ENCODE data around the gene LCN10. TPM values are rescaled to one million over a fixed set of nuclear protein-coding genes. Genes with fewer than 3 reads are reported as not detected.

LCN10 gene
- total RNA-seq, 4 donors from 2014 or later = 7.0 to 12.6 (median 9.8) TPM

GRCh38 chr9:136723362-136723976, 19.3 kb downstream of the LCN10 start:
- TF ChIP-seq CTCF (IDR thresholded peaks at IDR 0.05) (no peak), POLR2AphosphoS5 (IDR thresholded peaks at IDR 0.05) (no peak), EP300 (IDR thresholded peaks at IDR 0.05) (no peak), POLR2A (IDR thresholded peaks at IDR 0.05; ENCODE audit: low read depth) (no peak)
- Histone ChIP-seq H3K27me3 (no peaks in the 10 kb centered on the region), H3K9me3 (no peaks in the 10 kb centered on the region), H3K36me3 (peaks cover 34 to 59% (median 55%) of the 10 kb centered on the region in 4 donors), H3K4me3 (no peak overlapping the region), H3K4me1 (peaks cover 70 to 89% (median 81%) of the 10 kb centered on the region in 4 donors), H3K27ac (replicated peaks in 1 of 4) (no peak overlapping the region)
- DNase-seq (ENCODE audit: extremely low spot score) = no peak
- intact Hi-C loops (cut with DNase I) = no loop called here
- WGBS = 83% methylated on average over 6 of the region's 32 CpGs

- H3K27me3 ChIP-seq = no peaks in the 10 kb centered on the region
- WGBS = no CpG with 5 or more reads among the region's 24 CpGs
- no peak for DNase-seq (ENCODE audit: extremely low spot score)
- peaks cover 70 to 86% (median 80%) of the 10 kb centered on the region in 4 donors for H3K4me1 ChIP-seq
- H3K36me3 ChIP-seq = peaks cover 34 to 59% (median 55%) of the 10 kb centered on the region in 4 donors
- no peak overlapping the region for H3K27ac ChIP-seq (replicated peaks in 1 of 4)
- H3K9me3 ChIP-seq = no peaks in the 10 kb centered on the region
- TF ChIP-seq EP300 (IDR thresholded peaks at IDR 0.05) (no peak), POLR2A (IDR thresholded peaks at IDR 0.05; ENCODE audit: low read depth) (no peak), CTCF (IDR thresholded peaks at IDR 0.05) (no peak), POLR2AphosphoS5 (IDR thresholded peaks at IDR 0.05) (no peak)
- intact Hi-C loops (cut with DNase I) = no loop called here
- H3K4me3 ChIP-seq = no peak overlapping the region
These were observed 19.8 kb downstream of the LCN10 start for GRCh38 chr9:136722969-136723356.

GRCh38 chr9:136722093-136722968, 20.4 kb downstream of the LCN10 start:
- Histone ChIP-seq H3K27ac (replicated peaks in 1 of 4) (peak overlapping the region in 3 of 4 donors; percentile 45 to 71 (median 54)), H3K9me3 (no peaks in the 10 kb centered on the region), H3K27me3 (no peaks in the 10 kb centered on the region), H3K4me3 (no peak overlapping the region), H3K4me1 (peaks cover 69 to 85% (median 79%) of the 10 kb centered on the region in 4 donors), H3K36me3 (peaks cover 34 to 59% (median 55%) of the 10 kb centered on the region in 4 donors)
- intact Hi-C loops (cut with DNase I) = no loop called here
- 71% methylated on average over 11 of the region's 31 CpGs for WGBS
- no peak for DNase-seq (ENCODE audit: extremely low spot score)
- TF ChIP-seq POLR2A (IDR thresholded peaks at IDR 0.05; ENCODE audit: low read depth) (no peak), CTCF (IDR thresholded peaks at IDR 0.05) (no peak), POLR2AphosphoS5 (IDR thresholded peaks at IDR 0.05) (no peak), EP300 (IDR thresholded peaks at IDR 0.05) (no peak)

- 67% methylated on average over 9 of the region's 30 CpGs for WGBS
- DNase-seq (ENCODE audit: extremely low spot score) = no peak
- peaks cover 61 to 77% (median 71%) of the 10 kb centered on the region in 4 donors for H3K4me1 ChIP-seq
- H3K36me3 ChIP-seq = peaks cover 34 to 55% (median 51%) of the 10 kb centered on the region in 4 donors
- H3K9me3 ChIP-seq = no peaks in the 10 kb centered on the region
- H3K27me3 ChIP-seq = no peaks in the 10 kb centered on the region
- H3K4me3 ChIP-seq = no peak overlapping the region
- H3K27ac ChIP-seq (replicated peaks in 1 of 4) = peak overlapping the region; percentile 48 to 71 (median 54)
- intact Hi-C loops (cut with DNase I) = no loop called here
- TF ChIP-seq EP300 (IDR thresholded peaks at IDR 0.05) = no peak
- no peak for TF ChIP-seq POLR2A (IDR thresholded peaks at IDR 0.05; ENCODE audit: low read depth)
- no peak for TF ChIP-seq CTCF (IDR thresholded peaks at IDR 0.05)
- TF ChIP-seq POLR2AphosphoS5 (IDR thresholded peaks at IDR 0.05) = peak; percentile 28 to 49
These were observed 21.2 kb downstream of the LCN10 start for GRCh38 chr9:136721339-136722092.

Data from esophagus muscularis mucosa (tissue), 4 donors.